Activated naive CD4-positive, alpha-beta T cell treated with anti-CD3 and anti-CD28 coated beads, Interleukin-2, amount 10 ng/mL, durations not matched to agents 7 days and 5 days (primary cell): ENCODE data around the gene MMD.
"Not testable (repeated sequence)": the region's sequence is repeated elsewhere in the genome, so short reads cannot be mapped to it uniquely, and the experiment has no call there.

Experiments used
- CTCF ChIA-PET: fragments of 350-600 bp; sonication (Branson Sonifier 250); formaldehyde crosslinking; loops from one replicate; lab custom pipeline; 2021; ENCODE audit warnings: antibody characterized with exemption; lab: Charles Lee
- DNase-seq: peaks from one replicate; pipeline ENCODE4 v3.0.0-alpha.2; 2020
- H3K27ac Mint-ChIP-seq: one replicate; pipeline ENCODE4 v1.8.0; 2021; ENCODE audit warnings: mild to moderate bottlenecking, moderate library complexity, mixed read lengths
- H3K27me3 Mint-ChIP-seq: one replicate; pipeline ENCODE4 v1.8.0; 2021; ENCODE audit warnings: mild to moderate bottlenecking, mixed read lengths
- H3K36me3 Mint-ChIP-seq: one replicate; pipeline ENCODE4 v1.8.0; 2021; ENCODE audit warnings: mixed read lengths
- H3K4me1 Mint-ChIP-seq: one replicate; pipeline ENCODE4 v1.8.0; 2021; ENCODE audit warnings: mixed read lengths
- H3K4me3 Mint-ChIP-seq: one replicate; pipeline ENCODE4 v1.8.0; 2021; ENCODE audit warnings: mild to moderate bottlenecking, moderate library complexity, mixed read lengths
- H3K9me3 Mint-ChIP-seq: one replicate; pipeline ENCODE4 v1.8.0; 2021; ENCODE audit warnings: mixed read lengths

Gene MMD

GRCh38 chr17:55405600-55405999 lies 16.0 kb downstream of the MMD start:
- Mint-ChIP-seq H3K36me3 (peaks cover 65% of the 10 kb centered on the region), H3K4me1 (no peaks in the 10 kb centered on the region), H3K27ac (no peak overlapping the region), H3K27me3 (no peaks in the 10 kb centered on the region), H3K4me3 (no peak overlapping the region), H3K9me3 (no peaks in the 10 kb centered on the region)
- CTCF ChIA-PET: no interaction called here
- no peak for DNase-seq

- CTCF ChIA-PET, DNase-seq, H3K4me3 Mint-ChIP-seq, H3K9me3 Mint-ChIP-seq, H3K27ac Mint-ChIP-seq, H3K4me1 Mint-ChIP-seq, H3K27me3 Mint-ChIP-seq: not testable (repeated sequence)
- H3K36me3 Mint-ChIP-seq: peaks cover 60% of the 10 kb centered on the region
Measured at GRCh38 chr17:55404197-55404596, 17.4 kb downstream of the MMD start.

GRCh38 chr17:55402374-55402773 lies 19.3 kb downstream of the MMD start:
- no peak for DNase-seq
- CTCF ChIA-PET: no interaction called here
- Mint-ChIP-seq H3K9me3 (no peaks in the 10 kb centered on the region), H3K4me3 (no peak overlapping the region), H3K4me1 (no peaks in the 10 kb centered on the region), H3K27me3 (no peaks in the 10 kb centered on the region), H3K27ac (no peak overlapping the region), H3K36me3 (peaks cover 61% of the 10 kb centered on the region)

GRCh38 chr17:55398689-55399088 lies 22.9 kb downstream of the MMD start:
- Mint-ChIP-seq H3K27me3 (no peaks in the 10 kb centered on the region), H3K36me3 (peaks cover 56% of the 10 kb centered on the region), H3K4me1 (no peaks in the 10 kb centered on the region), H3K9me3 (no peaks in the 10 kb centered on the region), H3K27ac (no peak overlapping the region), H3K4me3 (no peak overlapping the region)
- DNase-seq: no peak
- CTCF ChIA-PET: no interaction called here

GRCh38 chr17:55395803-55396505 lies 25.7 kb downstream of the MMD start:
- H3K4me1 Mint-ChIP-seq: no peaks in the 10 kb centered on the region
- H3K36me3 Mint-ChIP-seq: peaks cover 54% of the 10 kb centered on the region
- H3K4me3 Mint-ChIP-seq: no peak overlapping the region
- no peak overlapping the region for H3K27ac Mint-ChIP-seq
- no peaks in the 10 kb centered on the region for H3K27me3 Mint-ChIP-seq
- CTCF ChIA-PET: no interaction called here
- no peaks in the 10 kb centered on the region for H3K9me3 Mint-ChIP-seq
- no peak for DNase-seq

GRCh38 chr17:55394357-55395021 lies 27.1 kb downstream of the MMD start:
- DNase-seq: no peak
- H3K27me3 Mint-ChIP-seq: no peaks in the 10 kb centered on the region
- no peak overlapping the region for H3K4me3 Mint-ChIP-seq
- H3K9me3 Mint-ChIP-seq: no peaks in the 10 kb centered on the region
- CTCF ChIA-PET: no interaction called here
- peaks cover 47% of the 10 kb centered on the region for H3K36me3 Mint-ChIP-seq
- H3K27ac Mint-ChIP-seq: no peak overlapping the region
- no peaks in the 10 kb centered on the region for H3K4me1 Mint-ChIP-seq

- Mint-ChIP-seq H3K27ac (no peak overlapping the region), H3K4me1 (no peaks in the 10 kb centered on the region), H3K4me3 (no peak overlapping the region), H3K9me3 (no peaks in the 10 kb centered on the region), H3K27me3 (no peaks in the 10 kb centered on the region), H3K36me3 (peaks cover 29% of the 10 kb centered on the region)
- DNase-seq: no peak
- CTCF ChIA-PET: interaction anchor here (0.7 kb wide), 1 partner anchor 9 kb away, joined by 4 read pairs; no protein-coding TSS in a partner anchor
Measured at GRCh38 chr17:55391764-55392467, 29.7 kb downstream of the MMD start.

- H3K36me3 Mint-ChIP-seq: peaks cover 25% of the 10 kb centered on the region
- CTCF ChIA-PET: interaction anchor here (0.7 kb wide), 1 partner anchor 10 kb away, joined by 4 read pairs; no protein-coding TSS in a partner anchor
- no peak overlapping the region for H3K4me3 Mint-ChIP-seq
- no peaks in the 10 kb centered on the region for H3K27me3 Mint-ChIP-seq
- no peaks in the 10 kb centered on the region for H3K9me3 Mint-ChIP-seq
- DNase-seq: no peak
- no peaks in the 10 kb centered on the region for H3K4me1 Mint-ChIP-seq
- H3K27ac Mint-ChIP-seq: no peak overlapping the region
Measured at GRCh38 chr17:55391244-55391757, 30.3 kb downstream of the MMD start.

- no peaks in the 10 kb centered on the region for H3K9me3 Mint-ChIP-seq
- no peak overlapping the region for H3K4me3 Mint-ChIP-seq
- no peak for DNase-seq
- no peak overlapping the region for H3K27ac Mint-ChIP-seq
- CTCF ChIA-PET: interaction anchor here (1.2 kb wide), 1 partner anchor 162 kb away, joined by 3 read pairs; no protein-coding TSS in a partner anchor
- H3K4me1 Mint-ChIP-seq: no peaks in the 10 kb centered on the region
- no peaks in the 10 kb centered on the region for H3K27me3 Mint-ChIP-seq
- H3K36me3 Mint-ChIP-seq: peaks cover 24% of the 10 kb centered on the region
Measured at GRCh38 chr17:55390364-55390977, 31.2 kb downstream of the MMD start.

GRCh38 chr17:55389715-55390114 lies 31.9 kb downstream of the MMD start:
- not testable (repeated sequence) for H3K4me1 Mint-ChIP-seq, H3K9me3 Mint-ChIP-seq, DNase-seq, H3K27ac Mint-ChIP-seq, H3K4me3 Mint-ChIP-seq, H3K27me3 Mint-ChIP-seq
- CTCF ChIA-PET: interaction anchor here (1.2 kb wide), 1 partner anchor 161 kb away, joined by 3 read pairs; no protein-coding TSS in a partner anchor
- peaks cover 19% of the 10 kb centered on the region for H3K36me3 Mint-ChIP-seq

GRCh38 chr17:55388842-55389241 lies 32.8 kb downstream of the MMD start:
- CTCF ChIA-PET: no interaction called here
- H3K27ac Mint-ChIP-seq: no peak overlapping the region
- peaks cover 12% of the 10 kb centered on the region for H3K36me3 Mint-ChIP-seq

GRCh38 chr17:55386796-55387332 lies 34.8 kb downstream of the MMD start:
- Mint-ChIP-seq H3K36me3 (peaks cover 6% of the 10 kb centered on the region), H3K27me3 (peaks cover under 1% of the 10 kb centered on the region), H3K4me3 (no peak overlapping the region), H3K9me3 (no peaks in the 10 kb centered on the region), H3K27ac (no peak overlapping the region), H3K4me1 (no peaks in the 10 kb centered on the region)
- CTCF ChIA-PET: no interaction called here
- DNase-seq: no peak

More at GRCh38 chr17:55388842-55389241, 32.8 kb downstream of the MMD start:
- DNase-seq: no peak
- Mint-ChIP-seq H3K4me3 (no peak overlapping the region), H3K9me3 (no peaks in the 10 kb centered on the region), H3K27me3 (no peaks in the 10 kb centered on the region), H3K4me1 (no peaks in the 10 kb centered on the region)

- Mint-ChIP-seq H3K4me1 (no peaks in the 10 kb centered on the region), H3K27ac (no peak overlapping the region), H3K27me3 (peaks cover 11% of the 10 kb centered on the region), H3K4me3 (no peak overlapping the region), H3K9me3 (no peaks in the 10 kb centered on the region), H3K36me3 (no peaks in the 10 kb centered on the region)
- CTCF ChIA-PET: no interaction called here
- DNase-seq: no peak
Measured at GRCh38 chr17:55384643-55385232, 36.9 kb downstream of the MMD start.
